Bronchial epithelial cell (primary cell): ENCODE measurements around the gene LATS2. TPM values are rescaled to one million over a fixed set of nuclear protein-coding genes. Genes with fewer than 3 reads are reported as not detected.

ENCODE experiments used
- DNase-seq: peaks from one replicate; pipeline ENCODE4 v3.0.0-alpha.2; 2010; ENCODE audit warnings: low read depth
- FAIRE-seq: peaks from 2 replicates; lab custom pipeline; 2011; peaks lifted over from hg19 to GRCh38; lab: Jason Lieb, UNC
- H3K27me3 ChIP-seq: 2 replicates; pipeline ENCODE4 v1.5.1; 2011; ENCODE audit warnings: low read length; ENCODE audit not compliant: control insufficient read depth, insufficient read depth
- H3K36me3 ChIP-seq: 2 replicates; pipeline ENCODE4 v1.5.1; 2011; ENCODE audit warnings: low read length; ENCODE audit not compliant: control insufficient read depth, insufficient read depth
- H3K4me3 ChIP-seq: 2 replicates; pipeline ENCODE4 v1.5.1; 2011; ENCODE audit warnings: mild to moderate bottlenecking, low read depth, low read length, control low read depth
- total RNA-seq: library from RNA; depleted of rRNA; stranded (reverse); fragments of >200 nt; gene quantifications from 2 replicates; pipeline ENCODE4 v1.2.1, GENCODE V29; 2014
- TF ChIP-seq, protein P1 (sequence below): IDR thresholded peaks from 2 replicates; pipeline ENCODE4 v1.5.1; 2011; ENCODE audit warnings: mild to moderate bottlenecking, moderate library complexity, low read length, control low read depth, inconsistent platforms; ENCODE audit not compliant: insufficient read depth, severe bottlenecking

Gene LATS2
- total RNA-seq, 1 donor from 2014 or later: 5.3 TPM

GRCh38 chr13:21100994-21101757, 39.8 kb upstream of the LATS2 start:
- no peak for DNase-seq
- H3K4me3 ChIP-seq: no peak overlapping the region
- no peaks in the 10 kb centered on the region for H3K36me3 ChIP-seq
- no peak for FAIRE-seq
- no peaks in the 10 kb centered on the region for H3K27me3 ChIP-seq
- TF ChIP-seq, protein P1, sequence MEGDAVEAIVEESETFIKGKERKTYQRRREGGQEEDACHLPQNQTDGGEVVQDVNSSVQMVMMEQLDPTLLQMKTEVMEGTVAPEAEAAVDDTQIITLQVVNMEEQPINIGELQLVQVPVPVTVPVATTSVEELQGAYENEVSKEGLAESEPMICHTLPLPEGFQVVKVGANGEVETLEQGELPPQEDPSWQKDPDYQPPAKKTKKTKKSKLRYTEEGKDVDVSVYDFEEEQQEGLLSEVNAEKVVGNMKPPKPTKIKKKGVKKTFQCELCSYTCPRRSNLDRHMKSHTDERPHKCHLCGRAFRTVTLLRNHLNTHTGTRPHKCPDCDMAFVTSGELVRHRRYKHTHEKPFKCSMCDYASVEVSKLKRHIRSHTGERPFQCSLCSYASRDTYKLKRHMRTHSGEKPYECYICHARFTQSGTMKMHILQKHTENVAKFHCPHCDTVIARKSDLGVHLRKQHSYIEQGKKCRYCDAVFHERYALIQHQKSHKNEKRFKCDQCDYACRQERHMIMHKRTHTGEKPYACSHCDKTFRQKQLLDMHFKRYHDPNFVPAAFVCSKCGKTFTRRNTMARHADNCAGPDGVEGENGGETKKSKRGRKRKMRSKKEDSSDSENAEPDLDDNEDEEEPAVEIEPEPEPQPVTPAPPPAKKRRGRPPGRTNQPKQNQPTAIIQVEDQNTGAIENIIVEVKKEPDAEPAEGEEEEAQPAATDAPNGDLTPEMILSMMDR: no peak

GRCh38 chr13:21100211-21100610, 38.8 kb upstream of the LATS2 start:
- Histone ChIP-seq H3K4me3 (no peak overlapping the region), H3K27me3 (no peaks in the 10 kb centered on the region), H3K36me3 (no peaks in the 10 kb centered on the region)
- TF ChIP-seq, protein P1: no peak
- DNase-seq (no peak), FAIRE-seq (no peak)

- TF ChIP-seq, protein P1: no peak
- H3K36me3 ChIP-seq: no peaks in the 10 kb centered on the region
- FAIRE-seq (no peak), DNase-seq (no peak)
- no peak overlapping the region for H3K4me3 ChIP-seq
- H3K27me3 ChIP-seq: no peaks in the 10 kb centered on the region
These were observed 33.9 kb upstream of the LATS2 start for GRCh38 chr13:21095311-21095710.

GRCh38 chr13:21089830-21090229, 28.4 kb upstream of the LATS2 start:
- no peak for DNase-seq
- no peak for FAIRE-seq

DNA sequence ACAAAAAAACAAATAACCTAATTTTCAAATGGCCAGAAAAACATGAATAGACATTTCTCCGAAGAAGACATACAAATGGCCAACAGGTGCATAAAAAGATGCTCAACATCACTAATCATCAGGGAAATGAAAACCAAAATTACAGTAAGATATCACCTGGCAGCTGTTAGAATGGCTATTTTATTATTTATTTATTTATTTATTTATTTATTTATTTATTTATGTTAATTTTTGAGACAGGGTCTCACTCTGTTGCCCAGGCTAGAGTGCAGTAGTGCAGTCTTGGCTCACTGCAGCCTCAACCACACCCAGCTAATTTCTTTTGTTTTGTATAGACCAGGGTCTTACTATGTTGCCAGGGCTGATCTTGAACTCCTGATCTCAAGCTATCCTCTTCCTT, 27.1 kb upstream of the LATS2 start:
- TF ChIP-seq, protein P1: no peak
- no peak for FAIRE-seq
- H3K36me3 ChIP-seq: no peaks in the 10 kb centered on the region
- no peak for DNase-seq
- no peaks in the 10 kb centered on the region for H3K27me3 ChIP-seq
- no peak overlapping the region for H3K4me3 ChIP-seq

More at GRCh38 chr13:21089830-21090229, 28.4 kb upstream of the LATS2 start:
- Histone ChIP-seq H3K4me3 (no peak overlapping the region), H3K36me3 (no peaks in the 10 kb centered on the region), H3K27me3 (no peaks in the 10 kb centered on the region)
- TF ChIP-seq, protein P1: no peak
